Measurements from ENCODE around the gene LINS1. TPM values are rescaled to one million over a fixed set of nuclear protein-coding genes. Genes with fewer than 3 reads are reported as not detected.

The LINS1 gene
- total RNA-seq, 2 donors from 2014 or later: 5.4 to 29.3 TPM

DNA sequence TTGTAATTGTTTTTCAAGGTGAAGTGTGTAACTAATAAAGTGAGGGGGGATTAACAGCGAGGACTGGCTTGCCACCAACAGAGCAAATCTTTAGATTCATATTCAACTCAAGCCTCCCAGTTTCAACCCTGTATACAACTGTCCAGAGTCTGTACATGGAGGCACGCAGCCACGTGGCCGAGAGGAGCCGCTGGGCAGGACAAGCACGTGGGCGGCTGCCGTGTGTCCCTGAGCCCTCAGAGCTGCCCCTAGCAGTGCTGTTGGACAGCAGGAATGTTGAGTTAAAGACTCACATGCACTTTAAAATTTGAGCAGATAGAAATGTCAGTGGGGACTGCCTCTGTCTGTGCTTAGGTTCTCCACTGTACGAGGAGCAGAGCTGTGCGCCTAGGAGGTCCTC is 29.8 kb upstream of the LINS1 start:
- H3K9me3 ChIP-seq: no peaks in the 10 kb centered on the region
- H3K27me3 ChIP-seq (replicated peaks; ENCODE audit: insufficient read depth): no peaks in the 10 kb centered on the region
- H3K27ac ChIP-seq: no peak overlapping the region
- DNase-seq (ENCODE audit: low spot score) (no peak), ATAC-seq (ENCODE audit: insufficient number of reproducible peaks, low FRiP score, low read depth) (no peak)
- no peak overlapping the region for H3K4me3 ChIP-seq
- H3K36me3 ChIP-seq: no peaks in the 10 kb centered on the region
- no peaks in the 10 kb centered on the region for H3K4me1 ChIP-seq (ENCODE audit: control insufficient read depth in 1 of 2, low read depth in 2 of 2)
- TF ChIP-seq CTCF (IDR thresholded peaks at IDR 0.05): no peak

- no peaks in the 10 kb centered on the region for H3K27me3 ChIP-seq (replicated peaks; ENCODE audit: insufficient read depth)
- DNase-seq (ENCODE audit: low spot score): no peak
- no peak for ATAC-seq (ENCODE audit: insufficient number of reproducible peaks, low FRiP score, low read depth)
- no peaks in the 10 kb centered on the region for H3K4me1 ChIP-seq (ENCODE audit: control insufficient read depth in 1 of 2, low read depth in 2 of 2)
- no peak overlapping the region for H3K4me3 ChIP-seq
- H3K36me3 ChIP-seq: no peaks in the 10 kb centered on the region
- H3K9me3 ChIP-seq: no peaks in the 10 kb centered on the region
- no peak overlapping the region for H3K27ac ChIP-seq
- no peak for TF ChIP-seq CTCF (IDR thresholded peaks at IDR 0.05)
Observed at GRCh38 chr15:100628746-100629145, 26.8 kb upstream of the LINS1 start.

DNA sequence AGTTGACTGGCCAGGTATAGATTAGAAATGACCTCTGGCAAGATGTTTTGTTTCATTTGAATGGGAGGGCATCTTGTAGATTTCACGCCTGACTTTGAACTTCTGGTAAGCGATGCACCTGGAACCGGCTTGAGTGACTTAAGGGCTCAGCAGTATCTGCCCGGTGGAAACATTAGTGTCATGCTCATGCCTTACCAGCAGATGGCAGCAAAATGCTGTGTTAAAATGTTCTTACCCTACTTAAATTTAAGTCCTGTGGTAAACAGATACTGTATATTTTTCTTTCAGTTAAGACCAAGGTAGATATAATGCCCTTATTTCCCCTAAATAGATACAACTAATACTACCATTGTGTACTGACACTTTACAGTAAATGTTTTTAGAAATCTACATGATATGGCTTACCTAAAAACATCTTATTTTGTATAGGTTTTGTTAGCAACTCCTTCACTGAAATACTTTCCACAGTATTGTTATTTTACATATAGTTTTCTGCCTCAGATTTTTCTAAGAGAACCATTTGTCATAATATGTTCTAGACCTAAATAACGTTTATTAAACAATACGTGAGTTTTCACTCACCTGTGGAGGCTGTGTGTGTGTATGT is 25.9 kb upstream of the LINS1 start:
- ATAC-seq (ENCODE audit: insufficient number of reproducible peaks, low FRiP score, low read depth) (no peak), DNase-seq (ENCODE audit: low spot score) (no peak)
- TF ChIP-seq CTCF (IDR thresholded peaks at IDR 0.05): peak; percentile 85
- H3K36me3 ChIP-seq: no peaks in the 10 kb centered on the region
- H3K4me1 ChIP-seq (ENCODE audit: control insufficient read depth in 1 of 2, low read depth in 2 of 2): no peaks in the 10 kb centered on the region
- no peaks in the 10 kb centered on the region for H3K9me3 ChIP-seq
- no peaks in the 10 kb centered on the region for H3K27me3 ChIP-seq (replicated peaks; ENCODE audit: insufficient read depth)
- no peak overlapping the region for H3K4me3 ChIP-seq
- H3K27ac ChIP-seq: no peak overlapping the region

DNA sequence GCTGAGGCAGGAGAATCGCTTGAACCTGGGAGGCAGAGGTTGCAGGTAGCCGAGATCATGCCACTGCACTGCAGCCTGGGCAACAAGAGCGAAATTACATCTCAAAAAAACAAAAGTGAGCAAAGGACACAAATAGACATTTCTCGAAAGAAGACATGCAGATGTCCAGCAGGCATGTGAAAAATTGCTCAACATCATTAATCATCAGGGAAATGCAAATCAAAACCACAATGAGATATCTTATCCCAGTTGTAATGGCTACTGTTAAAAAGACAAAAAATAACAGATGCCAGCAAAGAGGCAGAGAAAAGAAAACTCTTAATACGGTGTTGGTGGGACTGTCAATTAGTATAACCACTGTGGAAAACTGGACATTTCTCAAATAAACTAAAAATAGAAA is 21.3 kb upstream of the LINS1 start:
- Histone ChIP-seq H3K4me3 (no peak overlapping the region), H3K27ac (no peak overlapping the region), H3K27me3 (replicated peaks; ENCODE audit: insufficient read depth) (no peaks in the 10 kb centered on the region), H3K36me3 (no peaks in the 10 kb centered on the region), H3K9me3 (no peaks in the 10 kb centered on the region), H3K4me1 (ENCODE audit: control insufficient read depth in 1 of 2, low read depth in 2 of 2) (no peaks in the 10 kb centered on the region)
- ATAC-seq (ENCODE audit: insufficient number of reproducible peaks, low FRiP score, low read depth) (no peak), DNase-seq (ENCODE audit: low spot score) (no peak)
- TF ChIP-seq CTCF (IDR thresholded peaks at IDR 0.05): no peak

GRCh38 chr15:100616700-100617099 is 14.7 kb upstream of the LINS1 start:
- peaks cover 15% of the 10 kb centered on the region for H3K36me3 ChIP-seq

More at GRCh38 chr15:100616700-100617099, 14.7 kb upstream of the LINS1 start:
- no peaks in the 10 kb centered on the region for H3K4me1 ChIP-seq (ENCODE audit: control insufficient read depth in 1 of 2, low read depth in 2 of 2)
- ATAC-seq (ENCODE audit: insufficient number of reproducible peaks, low FRiP score, low read depth) (no peak), DNase-seq (ENCODE audit: low spot score) (no peak)
- no peak for TF ChIP-seq CTCF (IDR thresholded peaks at IDR 0.05)
- no peaks in the 10 kb centered on the region for H3K27me3 ChIP-seq (replicated peaks; ENCODE audit: insufficient read depth)
- no peak overlapping the region for H3K27ac ChIP-seq
- no peaks in the 10 kb centered on the region for H3K9me3 ChIP-seq
- no peak overlapping the region for H3K4me3 ChIP-seq
